ENCODE measurements around the gene ACSL3. TPM values are rescaled to one million over a fixed set of nuclear protein-coding genes. Genes with fewer than 3 reads are reported as not detected.
"Not testable (repeated sequence)": the region's sequence is repeated elsewhere in the genome, so short reads cannot be mapped to it uniquely, and the experiment has no call there.

Gene ACSL3
- total and polyA plus RNA-seq, 2 experiments from 2014 or later: 108 to 148 TPM

DNA sequence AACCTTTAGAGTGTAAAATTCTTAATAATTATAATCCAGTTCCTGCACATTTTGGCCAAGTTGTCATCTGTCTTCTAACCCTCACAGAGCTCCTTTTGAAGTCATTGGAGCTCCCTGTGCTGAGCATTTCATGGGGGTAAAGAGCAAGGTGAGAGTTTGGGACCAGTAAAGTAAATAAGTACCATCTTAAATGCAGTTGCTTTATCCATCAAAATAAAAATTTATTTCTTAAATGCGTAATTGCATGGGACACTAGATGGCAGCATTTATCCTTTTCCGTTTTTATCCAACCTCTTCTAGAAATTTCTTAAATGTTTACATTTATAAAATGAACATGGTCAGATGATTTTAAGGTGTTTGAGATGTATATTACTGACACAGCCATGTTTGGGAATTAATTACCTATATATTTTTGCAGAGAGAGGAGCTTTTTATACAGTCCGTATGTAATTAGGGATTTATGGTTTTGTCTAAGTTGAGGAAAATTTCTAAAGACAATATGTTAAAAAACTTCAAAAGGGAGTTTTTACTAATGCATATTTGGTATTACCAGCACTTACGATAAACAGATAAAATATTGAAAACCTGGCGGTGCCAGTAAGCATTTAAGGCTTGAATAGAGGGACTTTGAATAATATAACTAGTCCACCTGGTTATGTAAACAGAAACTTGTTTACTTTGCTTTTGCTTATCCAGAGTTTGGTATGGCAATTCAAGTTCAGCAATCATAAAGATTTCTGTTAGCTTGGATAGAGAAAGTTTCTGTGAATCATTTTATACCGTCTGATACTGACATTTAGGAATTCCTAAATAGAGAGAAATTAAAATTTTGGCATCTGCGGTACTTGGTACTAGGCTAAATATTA lies 54.5 kb downstream of the ACSL3 start:
- Histone ChIP-seq H3K27ac (no peak overlapping the region), H3K27me3 (no peaks in the 10 kb centered on the region), H3K4me3 (no peak overlapping the region), H3K4me1 (ENCODE audit: low read depth) (peaks cover 23% of the 10 kb centered on the region), H3K9me3 (ENCODE audit: low read depth) (no peaks in the 10 kb centered on the region), H3K36me3 (peaks cover 21% of the 10 kb centered on the region)
- DNase-seq (ENCODE audit: low read depth in 1 of 2, low spot score in 1 of 2): peak in 1 of 2 donors; percentile 54
- TF ChIP-seq, protein P1, sequence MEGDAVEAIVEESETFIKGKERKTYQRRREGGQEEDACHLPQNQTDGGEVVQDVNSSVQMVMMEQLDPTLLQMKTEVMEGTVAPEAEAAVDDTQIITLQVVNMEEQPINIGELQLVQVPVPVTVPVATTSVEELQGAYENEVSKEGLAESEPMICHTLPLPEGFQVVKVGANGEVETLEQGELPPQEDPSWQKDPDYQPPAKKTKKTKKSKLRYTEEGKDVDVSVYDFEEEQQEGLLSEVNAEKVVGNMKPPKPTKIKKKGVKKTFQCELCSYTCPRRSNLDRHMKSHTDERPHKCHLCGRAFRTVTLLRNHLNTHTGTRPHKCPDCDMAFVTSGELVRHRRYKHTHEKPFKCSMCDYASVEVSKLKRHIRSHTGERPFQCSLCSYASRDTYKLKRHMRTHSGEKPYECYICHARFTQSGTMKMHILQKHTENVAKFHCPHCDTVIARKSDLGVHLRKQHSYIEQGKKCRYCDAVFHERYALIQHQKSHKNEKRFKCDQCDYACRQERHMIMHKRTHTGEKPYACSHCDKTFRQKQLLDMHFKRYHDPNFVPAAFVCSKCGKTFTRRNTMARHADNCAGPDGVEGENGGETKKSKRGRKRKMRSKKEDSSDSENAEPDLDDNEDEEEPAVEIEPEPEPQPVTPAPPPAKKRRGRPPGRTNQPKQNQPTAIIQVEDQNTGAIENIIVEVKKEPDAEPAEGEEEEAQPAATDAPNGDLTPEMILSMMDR (IDR thresholded peaks at IDR 0.05; ENCODE audit: low read depth, low read length): peak; percentile 45

DNA sequence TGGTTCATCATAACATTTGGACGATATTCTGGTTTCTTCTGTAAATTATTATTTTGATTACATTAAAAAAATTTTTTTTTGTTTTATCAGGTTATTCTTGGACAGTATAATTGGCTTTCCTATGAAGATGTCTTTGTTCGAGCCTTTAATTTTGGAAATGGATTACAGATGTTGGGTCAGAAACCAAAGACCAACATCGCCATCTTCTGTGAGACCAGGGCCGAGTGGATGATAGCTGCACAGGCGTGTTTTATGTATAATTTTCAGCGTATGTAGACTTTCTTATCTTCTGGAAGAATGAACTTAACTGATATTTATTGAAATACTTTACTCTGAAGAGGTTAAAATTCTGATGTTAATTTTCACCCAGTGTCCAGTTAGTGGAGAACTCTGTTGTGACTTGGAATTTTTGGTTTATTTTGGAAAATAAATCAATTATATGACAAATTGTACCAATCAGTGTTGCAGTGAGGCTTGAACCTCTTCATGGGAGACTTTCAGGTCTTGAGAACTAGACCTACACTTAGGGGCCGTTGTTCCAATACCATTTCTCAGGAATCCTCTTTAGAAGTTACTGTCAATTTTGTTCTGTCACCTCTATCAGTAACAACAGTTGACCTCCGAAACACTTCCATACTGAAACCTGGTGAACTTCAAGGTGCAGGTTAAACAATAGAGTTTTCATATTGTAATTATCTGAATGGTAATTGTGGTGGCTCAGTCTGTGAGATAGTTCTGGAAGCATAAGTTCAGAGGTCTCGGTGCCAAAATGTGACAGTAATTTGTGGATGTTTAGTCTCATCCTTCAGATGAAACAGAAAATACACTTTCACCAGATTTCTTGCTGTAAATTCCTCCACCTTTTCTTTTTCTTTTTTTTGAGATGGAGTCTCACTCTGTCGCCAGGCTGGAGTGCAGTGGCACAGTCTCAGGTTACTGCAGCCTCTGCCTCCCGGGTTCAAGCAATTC lies 55.7 kb downstream of the ACSL3 start:
- TF ChIP-seq, protein P1 (IDR thresholded peaks at IDR 0.05; ENCODE audit: low read depth, low read length): peak; percentile 3
- Histone ChIP-seq H3K4me3 (no peak overlapping the region), H3K4me1 (ENCODE audit: low read depth) (peaks cover 21% of the 10 kb centered on the region), H3K27me3 (no peaks in the 10 kb centered on the region), H3K9me3 (ENCODE audit: low read depth) (no peaks in the 10 kb centered on the region), H3K27ac (peak overlapping the region; percentile 45), H3K36me3 (peaks cover 32% of the 10 kb centered on the region)
- peak in 1 of 2 donors; percentile 11 for DNase-seq (ENCODE audit: low read depth in 1 of 2, low spot score in 1 of 2)

DNA sequence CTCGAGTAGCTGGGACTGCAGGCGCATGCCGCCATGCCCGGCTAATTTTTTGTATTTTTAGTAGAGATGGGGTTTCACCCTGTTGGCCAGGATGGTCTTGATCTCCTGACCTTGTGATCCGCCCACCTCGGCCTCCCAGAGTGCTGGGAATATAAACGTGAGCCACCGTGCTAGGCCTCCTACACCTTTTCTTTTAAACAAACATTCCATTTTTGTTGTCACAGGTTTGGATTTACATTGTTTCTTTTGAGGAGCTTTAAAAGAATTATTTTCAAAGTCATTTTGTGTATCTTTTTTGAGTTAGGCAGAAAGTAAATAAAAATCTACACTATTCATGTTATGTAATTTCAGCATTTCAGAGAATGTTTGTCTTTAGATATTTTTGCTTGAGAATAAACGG lies 56.4 kb downstream of the ACSL3 start:
- not testable (repeated sequence) for H3K4me3 ChIP-seq; H3K27ac ChIP-seq; DNase-seq (ENCODE audit: low read depth in 1 of 2, low spot score in 1 of 2); H3K9me3 ChIP-seq (ENCODE audit: low read depth); H3K27me3 ChIP-seq
- H3K36me3 ChIP-seq: peaks cover 38% of the 10 kb centered on the region
- H3K4me1 ChIP-seq (ENCODE audit: low read depth): peaks cover 14% of the 10 kb centered on the region

DNA sequence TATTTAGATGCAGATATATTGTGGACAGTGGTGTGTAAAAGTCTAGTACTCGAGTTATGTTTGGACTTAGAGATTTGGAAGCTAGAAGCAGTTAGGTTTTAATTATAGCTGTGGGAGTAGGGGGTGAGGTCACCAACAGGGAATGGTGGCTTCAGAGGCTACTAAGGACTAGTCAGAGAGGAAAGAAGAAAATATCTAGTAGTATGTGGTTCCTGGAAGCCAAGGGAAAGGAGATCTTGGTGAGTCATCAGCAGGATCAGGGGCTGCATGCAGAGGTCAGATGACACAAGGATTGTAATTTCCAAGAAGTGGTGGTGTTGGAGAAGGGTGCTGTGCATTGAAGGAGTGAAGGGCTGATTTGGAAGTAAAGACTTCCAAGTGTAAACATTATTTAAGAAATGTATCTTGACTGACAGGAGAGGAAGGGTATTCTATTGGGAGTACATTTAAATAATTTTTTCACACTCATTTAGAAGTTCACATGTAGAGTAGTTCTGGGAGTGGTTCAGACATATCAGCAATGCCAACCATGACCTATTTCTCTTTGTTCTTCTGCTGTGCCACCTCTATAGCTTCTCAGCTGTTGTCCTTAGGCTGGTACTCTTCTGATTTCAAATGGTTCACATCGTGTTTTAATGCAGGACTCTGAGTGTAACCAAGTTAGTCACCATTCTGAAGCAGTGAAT lies 59.1 kb downstream of the ACSL3 start:
- Histone ChIP-seq H3K9me3 (ENCODE audit: low read depth) (no peaks in the 10 kb centered on the region), H3K27ac (peak overlapping the region; percentile 57), H3K4me3 (no peak overlapping the region), H3K4me1 (ENCODE audit: low read depth) (no peaks in the 10 kb centered on the region), H3K36me3 (peaks cover 63% of the 10 kb centered on the region), H3K27me3 (no peaks in the 10 kb centered on the region)
- TF ChIP-seq, protein P1 (IDR thresholded peaks at IDR 0.05; ENCODE audit: low read depth, low read length): no peak
- DNase-seq (ENCODE audit: low read depth in 1 of 2, low spot score in 1 of 2): peak in 1 of 2 donors; percentile 76

DNA sequence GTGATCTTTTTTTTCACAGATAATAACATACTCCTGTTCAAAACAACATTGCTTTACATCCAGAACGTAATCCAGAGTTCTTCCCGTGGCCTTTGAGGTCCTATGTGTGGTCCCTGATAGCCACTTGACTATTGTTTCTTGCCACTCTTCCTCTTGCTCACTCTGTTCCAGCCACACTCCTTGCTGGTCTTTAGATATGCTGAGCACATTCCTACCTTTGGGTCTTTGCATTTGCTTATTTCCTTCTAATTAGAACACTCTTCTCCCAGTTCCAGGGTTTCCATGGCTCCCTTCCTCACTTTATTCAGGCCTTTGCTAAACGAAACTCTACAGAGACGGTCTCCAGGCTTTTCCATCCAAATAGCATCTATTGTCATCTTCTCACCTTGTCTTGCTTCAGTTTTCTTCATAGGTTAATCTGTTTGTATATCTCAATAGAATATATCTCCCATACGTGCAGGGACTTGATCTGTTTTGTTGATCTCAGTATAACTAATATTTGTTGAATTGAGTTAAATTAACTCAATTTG lies 59.9 kb downstream of the ACSL3 start:
- H3K4me3 ChIP-seq: no peak overlapping the region
- no peaks in the 10 kb centered on the region for H3K9me3 ChIP-seq (ENCODE audit: low read depth)
- H3K4me1 ChIP-seq (ENCODE audit: low read depth): no peaks in the 10 kb centered on the region
- TF ChIP-seq, protein P1 (IDR thresholded peaks at IDR 0.05; ENCODE audit: low read depth, low read length): no peak
- DNase-seq (ENCODE audit: low read depth in 1 of 2, low spot score in 1 of 2): no peak
- peaks cover 70% of the 10 kb centered on the region for H3K36me3 ChIP-seq
- no peak overlapping the region for H3K27ac ChIP-seq
- H3K27me3 ChIP-seq: no peaks in the 10 kb centered on the region
